Loucy (cell line): Measurements from ENCODE around the gene ARHGAP24.

Source experiments
- H2AFZ ChIP-seq: fragments of 200-600 bp; sonication (generic); 2 replicates; pipeline ENCODE4 v1.6.0; 2016; ENCODE audit warnings: antibody characterized with exemption, mild to moderate bottlenecking, low read length, moderate library complexity
- H3F3A ChIP-seq: fragments of 200-600 bp; 2 replicates; pipeline ENCODE4 v1.6.0; 2016; ENCODE audit warnings: antibody characterized with exemption, low read depth, mild to moderate bottlenecking
- H3K27me3 ChIP-seq: fragments of 200-600 bp; sonication (generic); 2 replicates; pipeline ENCODE4 v1.6.1; 2014; ENCODE audit warnings: low read length, mild to moderate bottlenecking; ENCODE audit not compliant: insufficient read depth, poor library complexity, severe bottlenecking
- H3K36me3 ChIP-seq: fragments of 200-600 bp; sonication (generic); 2 replicates; pipeline ENCODE4 v1.6.1; 2016; ENCODE audit warnings: low read length; ENCODE audit not compliant: insufficient read depth
- H3K4me1 ChIP-seq: fragments of 200-600 bp; sonication (generic); 2 replicates; pipeline ENCODE4 v1.5.1; 2014; ENCODE audit warnings: low read length, mild to moderate bottlenecking; ENCODE audit not compliant: insufficient read depth, poor library complexity, severe bottlenecking
- H3K4me2 ChIP-seq: fragments of 200-600 bp; sonication (generic); 2 replicates; pipeline ENCODE4 v1.6.0; 2014; ENCODE audit warnings: antibody characterized with exemption, low read length, low read depth, mild to moderate bottlenecking; ENCODE audit not compliant: poor library complexity, severe bottlenecking
- H3K4me3 ChIP-seq: fragments of 200-600 bp; sonication (generic); 2 replicates; pipeline ENCODE4 v1.5.1; 2014; ENCODE audit warnings: low read length, mild to moderate bottlenecking, mixed read lengths; ENCODE audit not compliant: poor library complexity, severe bottlenecking
- H3K79me2 ChIP-seq: fragments of 200-600 bp; sonication (generic); 2 replicates; pipeline ENCODE4 v1.6.1; 2014; ENCODE audit warnings: low read length; ENCODE audit not compliant: insufficient read depth
- H3K9ac ChIP-seq: fragments of 200-600 bp; sonication (generic); 2 replicates; pipeline ENCODE4 v1.6.0; 2014; ENCODE audit warnings: mild to moderate bottlenecking, low read depth, low read length, moderate library complexity; ENCODE audit not compliant: poor library complexity, severe bottlenecking
- H3K9me2 ChIP-seq: fragments of 200-600 bp; sonication (generic); replicated peaks from 2 replicates; pipeline ENCODE4 v1.6.1; 2016; ENCODE audit warnings: low read depth, low read length, mixed read lengths
- H3K9me3 ChIP-seq: fragments of 200-600 bp; sonication (generic); 2 replicates; pipeline ENCODE4 v1.6.1; 2014; ENCODE audit warnings: mild to moderate bottlenecking, antibody characterized with exemption, low read length, low read depth; ENCODE audit not compliant: insufficient read depth
- H4K20me1 ChIP-seq: fragments of 200-600 bp; sonication (generic); 2 replicates; pipeline ENCODE4 v1.6.0; 2014; ENCODE audit warnings: antibody characterized with exemption, low read length, mild to moderate bottlenecking; ENCODE audit not compliant: insufficient read depth, poor library complexity, severe bottlenecking
- CTCF ChIP-seq: fragments of 200-600 bp; sonication (generic); conservative IDR thresholded peaks from 2 replicates; pipeline ENCODE4 v1.5.1; 2014; ENCODE audit warnings: mild to moderate bottlenecking, antibody characterized with exemption, low read length
- EZH2phosphoT487 ChIP-seq: fragments of 200-600 bp; IDR thresholded peaks from 2 replicates; pipeline ENCODE4 v1.6.1; 2018; ENCODE audit warnings: antibody characterized with exemption, mild to moderate bottlenecking, moderate library complexity, borderline replicate concordance

ARHGAP24 gene

GRCh38 chr4:86033171-86033570 lies 558.2 kb downstream of the ARHGAP24 start:
- no peaks in the 10 kb centered on the region for H3K9me2 ChIP-seq
- H3K36me3 ChIP-seq = no peaks in the 10 kb centered on the region
- no peaks in the 10 kb centered on the region for H3K9me3 ChIP-seq
- H3K4me3 ChIP-seq = no peak overlapping the region
- TF ChIP-seq EZH2phosphoT487 (no peak), CTCF (no peak)
- H3K79me2 ChIP-seq = no peaks in the 10 kb centered on the region
- H3K4me1 ChIP-seq = peaks cover 31% of the 10 kb centered on the region
- H3K9ac ChIP-seq = no peak overlapping the region
- H3K4me2 ChIP-seq = no peak overlapping the region
- no peaks in the 10 kb centered on the region for H3F3A ChIP-seq
- no peaks in the 10 kb centered on the region for H3K27me3 ChIP-seq
- 0 out of 2 replicates have a peak overlapping the region, but pooled peaks have one; percentile 45 for H2AFZ ChIP-seq
- H4K20me1 ChIP-seq = no peaks in the 10 kb centered on the region

GRCh38 chr4:86034616-86035015 lies 559.7 kb downstream of the ARHGAP24 start:
- no peaks in the 10 kb centered on the region for H3K9me2 ChIP-seq
- H2AFZ ChIP-seq = no peak overlapping the region
- no peaks in the 10 kb centered on the region for H3K27me3 ChIP-seq
- no peaks in the 10 kb centered on the region for H3K9me3 ChIP-seq
- H3K4me3 ChIP-seq = no peak overlapping the region
- TF ChIP-seq EZH2phosphoT487 (no peak), CTCF (no peak)
- no peaks in the 10 kb centered on the region for H3K79me2 ChIP-seq
- no peaks in the 10 kb centered on the region for H3F3A ChIP-seq
- H3K4me1 ChIP-seq = peaks cover 34% of the 10 kb centered on the region
- H3K4me2 ChIP-seq = no peak overlapping the region
- H3K36me3 ChIP-seq = no peaks in the 10 kb centered on the region
- H4K20me1 ChIP-seq = no peaks in the 10 kb centered on the region
- H3K9ac ChIP-seq = no peak overlapping the region

- H3K4me3 ChIP-seq = no peak overlapping the region
- H4K20me1 ChIP-seq = no peaks in the 10 kb centered on the region
- peaks cover 34% of the 10 kb centered on the region for H3K4me1 ChIP-seq
- H2AFZ ChIP-seq = peak overlapping the region; percentile 36
- no peaks in the 10 kb centered on the region for H3F3A ChIP-seq
- TF ChIP-seq CTCF (no peak), EZH2phosphoT487 (no peak)
- H3K9me3 ChIP-seq = no peaks in the 10 kb centered on the region
- peak overlapping the region; percentile 68 for H3K4me2 ChIP-seq
- H3K9me2 ChIP-seq = no peaks in the 10 kb centered on the region
- no peak overlapping the region for H3K9ac ChIP-seq
- no peaks in the 10 kb centered on the region for H3K36me3 ChIP-seq
- H3K79me2 ChIP-seq = no peaks in the 10 kb centered on the region
- no peaks in the 10 kb centered on the region for H3K27me3 ChIP-seq
These were observed 560.7 kb downstream of the ARHGAP24 start for GRCh38 chr4:86035688-86036087.
